K562 (cell line): ENCODE results near the gene KMT2E.

Source experiments
- ERF ChIP-seq: fragments of 450-650 bp; formaldehyde crosslinking; IDR thresholded peaks from 2 replicates; pipeline ENCODE4 v1.4.0; 2020; ENCODE audit warnings: mild to moderate bottlenecking, mixed read lengths
- HNRNPUL1 ChIP-seq: fragments of 200-400 bp; formaldehyde crosslinking; IDR thresholded peaks from 2 replicates; pipeline ENCODE4 v1.6.1; 2017; ENCODE audit warnings: low read length
- RNF2 ChIP-seq: sonication (generic); IDR thresholded peaks from 2 replicates; pipeline ENCODE4 v1.6.1; 2016
- ZNF143 ChIP-seq: sonication (generic); formaldehyde crosslinking; IDR thresholded peaks from 2 replicates; pipeline ENCODE4 v1.9.0; 2022; ENCODE audit warnings: mild to moderate bottlenecking, missing genetic modification reagents
- TF ChIP-seq, protein P1 (sequence below), 3 experiments: IDR thresholded peaks in 2 of 3; conservative IDR thresholded peaks in 1 of 3; 2 replicates each; pipeline ENCODE4 v1.5.1; 2011 to 2012; ENCODE audit warnings: low read length in 3 of 3, mild to moderate bottlenecking in 3 of 3, control low read depth in 2 of 3, improper control_type of control experiment in 1 of 3, inconsistent platforms in 1 of 3, low read depth in 1 of 3, mixed read lengths in 1 of 3, moderate library complexity in 1 of 3; ENCODE audit not compliant: insufficient read depth in 2 of 3

DNA sequence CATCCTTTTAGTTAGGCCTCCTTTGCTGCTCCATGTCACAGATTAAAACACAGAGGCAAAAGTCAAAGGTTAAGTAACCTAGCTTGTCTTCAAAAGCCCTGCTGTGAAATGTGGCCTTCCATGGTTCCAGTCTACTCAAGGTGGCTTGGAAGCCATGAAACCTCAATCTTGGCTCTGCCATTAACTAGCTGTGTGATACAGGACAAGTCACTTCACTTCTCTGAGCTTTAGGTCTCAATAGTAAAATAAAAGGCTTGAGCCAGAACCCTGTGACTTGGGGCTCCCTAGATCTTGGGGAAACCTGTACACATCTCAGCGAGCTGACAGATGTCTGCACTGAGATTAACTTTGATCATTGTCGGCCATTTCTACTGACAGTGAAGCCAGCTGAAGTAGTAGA is 48.0 kb upstream of the KMT2E start:
- TF ChIP-seq, protein P1, sequence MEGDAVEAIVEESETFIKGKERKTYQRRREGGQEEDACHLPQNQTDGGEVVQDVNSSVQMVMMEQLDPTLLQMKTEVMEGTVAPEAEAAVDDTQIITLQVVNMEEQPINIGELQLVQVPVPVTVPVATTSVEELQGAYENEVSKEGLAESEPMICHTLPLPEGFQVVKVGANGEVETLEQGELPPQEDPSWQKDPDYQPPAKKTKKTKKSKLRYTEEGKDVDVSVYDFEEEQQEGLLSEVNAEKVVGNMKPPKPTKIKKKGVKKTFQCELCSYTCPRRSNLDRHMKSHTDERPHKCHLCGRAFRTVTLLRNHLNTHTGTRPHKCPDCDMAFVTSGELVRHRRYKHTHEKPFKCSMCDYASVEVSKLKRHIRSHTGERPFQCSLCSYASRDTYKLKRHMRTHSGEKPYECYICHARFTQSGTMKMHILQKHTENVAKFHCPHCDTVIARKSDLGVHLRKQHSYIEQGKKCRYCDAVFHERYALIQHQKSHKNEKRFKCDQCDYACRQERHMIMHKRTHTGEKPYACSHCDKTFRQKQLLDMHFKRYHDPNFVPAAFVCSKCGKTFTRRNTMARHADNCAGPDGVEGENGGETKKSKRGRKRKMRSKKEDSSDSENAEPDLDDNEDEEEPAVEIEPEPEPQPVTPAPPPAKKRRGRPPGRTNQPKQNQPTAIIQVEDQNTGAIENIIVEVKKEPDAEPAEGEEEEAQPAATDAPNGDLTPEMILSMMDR (IDR thresholded peaks at IDR 0.05 in 2 of 3, conservative IDR thresholded peaks at IDR 0.05 in 1 of 3; ENCODE audit: insufficient read depth in 2 of 3, low read depth in 1 of 3, low read length in 3 of 3), result no peak
- TF ChIP-seq ERF (CRISPR knock-in tag) (no peak), HNRNPUL1 (no peak), ZNF143 (CRISPR knock-in tag) (no peak), RNF2 (no peak)
